H1 (cell line): ENCODE results near the gene KNOP1. TPM values are rescaled to one million over a fixed set of nuclear protein-coding genes. Genes with fewer than 3 reads are reported as not detected.
A peak's percentile ranks its signal among the peaks of the same experiment; 100 is the strongest.

ENCODE experiments used
- CTCF ChIA-PET: fragments of 300-600 bp; sonication (Branson Sonifier 250); formaldehyde crosslinking; loops from one replicate; lab custom pipeline; 2021; ENCODE audit not compliant: partially characterized antibody; lab: Charles Lee
- POLR2A ChIA-PET: fragments of 300-600 bp; sonication (Branson Sonifier 250); formaldehyde crosslinking; loops from one replicate; lab custom pipeline; 2021; ENCODE audit warnings: inconsistent platforms; ENCODE audit not compliant: partially characterized antibody; lab: Charles Lee
- DNase-seq, 2 experiments: peaks; one replicate each; pipeline versions ENCODE4 v3.0.0 to v3.0.0-alpha.2; 2010 to 2022; ENCODE audit warnings: low spot score in 2 of 2, low read depth in 1 of 2, mixed read lengths in 1 of 2
- FAIRE-seq: peaks from 2 replicates; lab custom pipeline; 2011; peaks lifted over from hg19 to GRCh38; lab: Jason Lieb, UNC
- H2AFZ ChIP-seq: 2 replicates; pipeline ENCODE4 v1.8.1; 2012; ENCODE audit warnings: low read length, inconsistent platforms
- H2AK5ac ChIP-seq: 2 replicates; pipeline ENCODE4 v1.6.1; 2013; ENCODE audit warnings: low read depth, low read length
- H2BK120ac ChIP-seq: replicated peaks from 2 replicates; pipeline ENCODE3; 2013; ENCODE audit warnings: low read depth, low read length, inconsistent platforms
- H2BK12ac ChIP-seq: 2 replicates; pipeline ENCODE4 v1.6.1; 2013; ENCODE audit warnings: low read depth, low read length
- H2BK15ac ChIP-seq: 2 replicates; pipeline ENCODE4 v1.6.1; 2013; ENCODE audit warnings: low read length
- H2BK20ac ChIP-seq: 2 replicates; pipeline ENCODE4 v1.6.1; 2013; ENCODE audit warnings: low read length
- H2BK5ac ChIP-seq: 2 replicates; pipeline ENCODE4 v1.6.1; 2013; ENCODE audit warnings: low read depth, low read length
- H3K14ac ChIP-seq: 2 replicates; pipeline ENCODE4 v1.6.1; 2013; ENCODE audit warnings: inconsistent platforms; ENCODE audit not compliant: insufficient read length
- H3K18ac ChIP-seq: 2 replicates; pipeline ENCODE4 v1.6.1; 2013; ENCODE audit warnings: low read length; ENCODE audit errors: extremely low read depth
- H3K23ac ChIP-seq: 2 replicates; pipeline ENCODE4 v1.6.1; 2013; ENCODE audit warnings: inconsistent platforms; ENCODE audit not compliant: insufficient read length
- H3K23me2 ChIP-seq: 2 replicates; pipeline ENCODE4 v1.6.1; 2013; ENCODE audit warnings: low read depth, low read length
- H3K27ac ChIP-seq: 2 replicates; pipeline ENCODE4 v1.6.1; 2011; ENCODE audit warnings: low read depth, low read length, inconsistent platforms
- H3K27me3 ChIP-seq, 4 experiments: replicated peaks in 1 of 4; 1 replicate in 1 of 4; 2 replicates in 3 of 4; pipeline versions ENCODE4 v1.6.1 to v1.8.1; 2011 to 2013; ENCODE audit warnings: low read length in 3 of 4, mild to moderate bottlenecking in 3 of 4, inconsistent platforms in 2 of 4, mixed read lengths in 2 of 4, moderate library complexity in 1 of 4; ENCODE audit not compliant: control insufficient read depth in 3 of 4, insufficient read depth in 3 of 4; ENCODE audit errors: extremely low read depth in 1 of 4
- H3K36me3 ChIP-seq, 4 experiments: 2 replicates each; pipeline versions ENCODE4 v1.6.1 to v1.8.1; 2011 to 2013; ENCODE audit warnings: mild to moderate bottlenecking in 4 of 4, low read length in 3 of 4, moderate library complexity in 2 of 4, control low read depth in 1 of 4, inconsistent platforms in 1 of 4; ENCODE audit not compliant: insufficient read depth in 4 of 4, control insufficient read depth in 2 of 4
- H3K4ac ChIP-seq: replicated peaks from 2 replicates; pipeline ENCODE3; 2013; ENCODE audit warnings: low read length, low read depth, mixed read lengths, inconsistent platforms; ENCODE audit not compliant: insufficient read length
- H3K4me1 ChIP-seq, 4 experiments: replicated peaks in 1 of 4; 1 replicate in 1 of 4; 2 replicates in 3 of 4; pipeline versions ENCODE4 v1.6.1 to v1.8.1; 2011 to 2013; ENCODE audit warnings: low read length in 3 of 4, inconsistent platforms in 2 of 4, mixed read lengths in 1 of 4; ENCODE audit not compliant: insufficient read depth in 4 of 4, control insufficient read depth in 3 of 4
- H3K4me2 ChIP-seq, 2 experiments: 2 replicates each; pipeline versions ENCODE4 v1.6.1 to v1.8.1; 2011 to 2013; ENCODE audit warnings: low read depth in 2 of 2, low read length in 2 of 2, control low read depth in 1 of 2, inconsistent platforms in 1 of 2, mild to moderate bottlenecking in 1 of 2; ENCODE audit not compliant: insufficient read depth in 1 of 2
- H3K4me3 ChIP-seq, 4 experiments: fragments of 200-600, 300-600 bp in 1 of 4; sonication (generic), shearing (Covaris generic), sonication (Bioruptor Twin) in 1 of 4; 2 replicates each; pipeline versions ENCODE4 v1.5.1 to v1.8.1; 2011 to 2016; ENCODE audit warnings: low read length in 4 of 4, low read depth in 3 of 4, control low read depth in 2 of 4, inconsistent platforms in 2 of 4, mild to moderate bottlenecking in 2 of 4, mixed read lengths in 1 of 4, moderate library complexity in 1 of 4; ENCODE audit not compliant: insufficient read depth in 2 of 4; ENCODE audit errors: extremely low read depth in 1 of 4
- H3K56ac ChIP-seq: replicated peaks from 2 replicates; pipeline ENCODE3; 2013; ENCODE audit warnings: low read depth, mild to moderate bottlenecking, mixed read lengths, low read length, inconsistent platforms; ENCODE audit not compliant: insufficient read length
- H3K79me1 ChIP-seq: 2 replicates; pipeline ENCODE4 v1.6.1; 2013; ENCODE audit warnings: low read depth, low read length, control low read depth
- H3K79me2 ChIP-seq, 2 experiments: 2 replicates each; pipeline versions ENCODE4 v1.6.1 to v1.8.1; 2012 to 2013; ENCODE audit warnings: low read length in 2 of 2, mild to moderate bottlenecking in 2 of 2, inconsistent platforms in 1 of 2; ENCODE audit not compliant: insufficient read depth in 2 of 2, control insufficient read depth in 1 of 2
- H3K9ac ChIP-seq, 4 experiments: replicated peaks in 1 of 4; 1 replicate in 1 of 4; 2 replicates in 3 of 4; pipeline versions ENCODE4 v1.6.1 to v1.8.1; 2011 to 2013; ENCODE audit warnings: low read depth in 3 of 4, low read length in 3 of 4, control low read depth in 2 of 4, mild to moderate bottlenecking in 2 of 4, moderate library complexity in 2 of 4, inconsistent platforms in 1 of 4; ENCODE audit errors: extremely low read depth in 1 of 4
- H3K9me3 ChIP-seq, 2 experiments: 2 replicates each; pipeline versions ENCODE4 v1.6.1 to v1.8.1; 2012 to 2013; ENCODE audit warnings: mild to moderate bottlenecking in 2 of 2, moderate library complexity in 2 of 2, control low read depth in 1 of 2, inconsistent platforms in 1 of 2, low read depth in 1 of 2, low read length in 1 of 2, mixed read lengths in 1 of 2; ENCODE audit not compliant: insufficient read depth in 2 of 2
- H4K20me1 ChIP-seq, 2 experiments: replicated peaks in 1 of 2; 2 replicates each; pipeline versions ENCODE3 to v1.8.1; 2011 to 2013; ENCODE audit warnings: inconsistent platforms in 2 of 2, low read length in 2 of 2, mild to moderate bottlenecking in 1 of 2; ENCODE audit not compliant: insufficient read depth in 2 of 2, control insufficient read depth in 1 of 2
- H4K5ac ChIP-seq: 2 replicates; pipeline ENCODE4 v1.6.1; 2013; ENCODE audit warnings: low read length, low read depth, mixed read lengths, inconsistent platforms; ENCODE audit not compliant: insufficient read length
- H4K8ac ChIP-seq: 2 replicates; pipeline ENCODE4 v1.8.0; 2013; ENCODE audit warnings: mild to moderate bottlenecking, moderate library complexity, low read length, inconsistent platforms; ENCODE audit not compliant: insufficient read depth; ENCODE audit errors: extremely low read depth
- H4K91ac ChIP-seq: replicated peaks from 2 replicates; pipeline ENCODE3; 2013; ENCODE audit warnings: low read length, mixed read lengths, inconsistent platforms; ENCODE audit not compliant: insufficient read length
- ATF3 ChIP-seq: IDR thresholded peaks from 2 replicates; pipeline ENCODE4 v1.6.1; 2011; ENCODE audit warnings: low read depth, mild to moderate bottlenecking, low read length; ENCODE audit not compliant: insufficient read depth
- CBX5 ChIP-seq: fragments of 300-800, 300-1000 bp; sonication (generic); IDR thresholded peaks from 2 replicates; pipeline ENCODE4 v1.7.1; 2016; ENCODE audit warnings: antibody characterized with exemption, low read length, low read depth
- POLR2A ChIP-seq, 2 experiments: IDR thresholded peaks; 1 replicate in 1 of 2; 2 replicates in 1 of 2; pipeline ENCODE4 v1.6.1; 2011; ENCODE audit warnings: low read depth in 2 of 2, low read length in 2 of 2, mild to moderate bottlenecking in 2 of 2; ENCODE audit errors: control extremely low read depth in 1 of 2
- POU5F1 ChIP-seq: IDR thresholded peaks from 2 replicates; pipeline ENCODE4 v1.6.1; 2011; ENCODE audit warnings: low read depth, mild to moderate bottlenecking, low read length, moderate library complexity
- TAF1 ChIP-seq: IDR thresholded peaks from 2 replicates; pipeline ENCODE4 v1.6.1; 2011; ENCODE audit warnings: mild to moderate bottlenecking, low read depth, low read length
- TAF7 ChIP-seq: optimal IDR thresholded peaks from 2 replicates; pipeline ENCODE3; 2011; ENCODE audit warnings: low read depth, mild to moderate bottlenecking, inconsistent platforms, low read length, moderate library complexity, borderline replicate concordance
- WGBS, 2 experiments: shearing (Covaris generic) in 1 of 2; methylation state at CpG; one replicate each; pipeline versions ENCODE4 v1.1.6 to v1.1.7; 2013 to 2015; ENCODE audit warnings: low lambda C conversion rate in 2 of 2, mixed read lengths in 2 of 2, inconsistent platforms in 1 of 2, low coverage in 1 of 2, missing lambda C conversion rate in 1 of 2; ENCODE audit not compliant: insufficient replicate concordance in 2 of 2, insufficient coverage in 1 of 2, insufficient read length in 1 of 2; ENCODE audit errors: extremely low coverage in 1 of 2, missing lambda C conversion rate in 1 of 2; 5-methylcytosine and 5-hydroxymethylcytosine counted together
- polyA plus RNA-seq, 7 experiments: library from polyadenylated mRNA; depleted of rRNA in 3 of 7; stranded (reverse) in 5 of 7; unstranded in 2 of 7; fragments of >200 nt in 5 of 7; fragments of 200-250 nt in 2 of 7; gene quantifications; 1 replicate in 5 of 7; 2 replicates in 1 of 7; 4 replicates in 1 of 7; pipeline versions ENCODE4 v1.2.1 to v1.2.3, GENCODE V29; 2011 to 2013; ENCODE audit warnings: missing spikeins in 2 of 7, mixed read lengths in 2 of 7
- total RNA-seq: library from RNA; stranded (reverse); fragmentation: NEBNext Ultra II Directional; extraction: Animal tissue kit (Norgen Biotek cat#: 25700); gene quantifications from 2 replicates; pipeline ENCODE4 v1.2.1, GENCODE V29; 2021

Gene KNOP1
- total and polyA plus RNA-seq, 2 of the 8 experiments (the other 6 are each of a cell fraction or from before 2014, with no cell fraction given), result 21.6 to 87.9 TPM

- Histone ChIP-seq H3K79me2 (peaks cover 25 to 97% of the 10 kb centered on the region in 2 experiments), H2BK15ac (no peak overlapping the region), H4K91ac (no peak overlapping the region), H3K56ac (no peak overlapping the region), H3K36me3 (peaks cover 26 to 83% (median 44%) of the 10 kb centered on the region in 4 experiments; a peak in 7 of 8 replicates), H3K4me3 (no peak overlapping the region), H3K79me1 (peaks cover 30% of the 10 kb centered on the region), H3K27ac (peak overlapping the region; percentile 49), H3K9ac (no peak overlapping the region), H3K9me3 (no peaks in the 10 kb centered on the region), H2BK12ac (no peak overlapping the region), H4K5ac (no peak overlapping the region), H4K20me1 (peaks cover 43 to 53% of the 10 kb centered on the region in 2 experiments), H2BK20ac (no peak overlapping the region), H2AK5ac (no peak overlapping the region), H3K23me2 (no peaks in the 10 kb centered on the region), H3K4me1 (peaks cover 14 to 53% (median 37%) of the 10 kb centered on the region in 4 experiments), H3K4me2 (peak overlapping the region; percentile 37 to 40; a peak in 3 of 4 replicates), H2BK120ac (no peak overlapping the region), H3K4ac (no peak overlapping the region), H3K14ac (no peak overlapping the region), H2AFZ (no peak overlapping the region), H3K27me3 (no peaks in the 10 kb centered on the region), H3K23ac (no peak overlapping the region), H3K18ac (peak overlapping the region; percentile 43; the same call in 1 of the 2 replicates), H2BK5ac (peak overlapping the region; percentile 63; the same call in 1 of the 2 replicates), H4K8ac (0 out of 2 replicates have a peak overlapping the region, but pooled peaks have one; percentile 6)
- POLR2A ChIA-PET, result interaction anchor here (0.7 to 3.3 kb wide), 11 partner anchors 11 to 920 kb away, joined by 3 to 20 read pairs (median 4); no protein-coding TSS in a partner anchor
- WGBS, 2 experiments, result 88% methylated on average over 11 of the region's 13 CpGs; no CpG with 5 or more reads in 1 of the 2 experiments
- FAIRE-seq, result no peak
- CTCF ChIA-PET, result interaction anchor here (1.2 to 1.9 kb wide), 4 partner anchors 61 to 189 kb away, joined by 3 to 4 read pairs (median 4); no protein-coding TSS in a partner anchor
- TF ChIP-seq POU5F1 (no peak), TAF7 (no peak), CBX5 (no peak), POLR2A (IDR thresholded peaks at IDR 0.05; ENCODE audit: control extremely low read depth in 1 of 2, low read depth in 2 of 2, low read length in 2 of 2) (no peak), TAF1 (no peak), ATF3 (no peak)
- DNase-seq, result no peak
Measured at GRCh38 chr16:19710991-19711545, 7.0 kb downstream of the KNOP1 start.
